T-helper 1 cell treated with Interleukin-12 subunit alpha and Interleukin-12 subunit beta and Interleukin-4 antibody, amounts not matched to agents 30 ng/mL and 1 ng/mL, for 36 hours (primary cell): ENCODE data around the gene SLC9A9. TPM values are rescaled to one million over a fixed set of nuclear protein-coding genes. Genes with fewer than 3 reads are reported as not detected.

Experiments
- intact Hi-C: fragments of 100-400 bp; cut with micrococcal nuclease; formaldehyde crosslinking; loops from one replicate; pipeline ENCODE4 v1.15.1; 2024
- total RNA-seq: library from RNA; stranded (reverse); gene quantifications from 2 replicates; pipeline ENCODE4 v1.2.3, GENCODE V29; 2022

Gene SLC9A9
- total RNA-seq, 1 donor from 2014 or later: 19.3 TPM

GRCh38 chr3:143428294-143428693 lies 420.0 kb downstream of the SLC9A9 start:
- intact Hi-C loops: no loop called here

GRCh38 chr3:143427631-143428030 lies 420.6 kb downstream of the SLC9A9 start:
- intact Hi-C loops: no loop called here

GRCh38 chr3:143424874-143425273 lies 423.4 kb downstream of the SLC9A9 start:
- intact Hi-C loops: no loop called here

- intact Hi-C loops: no loop called here
Observed at GRCh38 chr3:143421556-143421955, 426.7 kb downstream of the SLC9A9 start.

- intact Hi-C loops: no loop called here
Observed at GRCh38 chr3:143419611-143420010, 428.7 kb downstream of the SLC9A9 start.

GRCh38 chr3:143418391-143418790 lies 429.9 kb downstream of the SLC9A9 start:
- intact Hi-C loops: no loop called here

- intact Hi-C loops: no loop called here
Observed at GRCh38 chr3:143416229-143416628, 432.0 kb downstream of the SLC9A9 start.

- intact Hi-C loops: no loop called here
Observed at GRCh38 chr3:143414571-143415253, 433.6 kb downstream of the SLC9A9 start.

GRCh38 chr3:143413372-143413771 lies 434.9 kb downstream of the SLC9A9 start:
- intact Hi-C loops: no loop called here

GRCh38 chr3:143412084-143412483 lies 436.2 kb downstream of the SLC9A9 start:
- intact Hi-C loops: no loop called here

- intact Hi-C loops: no loop called here
Observed at GRCh38 chr3:143410259-143410658, 438.0 kb downstream of the SLC9A9 start.

GRCh38 chr3:143408771-143409170 lies 439.5 kb downstream of the SLC9A9 start:
- intact Hi-C loops: no loop called here

GRCh38 chr3:143402602-143403001 lies 445.7 kb downstream of the SLC9A9 start:
- intact Hi-C loops: no loop called here

- intact Hi-C loops: no loop called here
Observed at GRCh38 chr3:143396790-143397189, 451.5 kb downstream of the SLC9A9 start.

- intact Hi-C loops: no loop called here
Observed at GRCh38 chr3:143389388-143389787, 458.9 kb downstream of the SLC9A9 start.

GRCh38 chr3:143387425-143387824 lies 460.8 kb downstream of the SLC9A9 start:
- intact Hi-C loops: no loop called here

- intact Hi-C loops: no loop called here
Observed at GRCh38 chr3:143384076-143384475, 464.2 kb downstream of the SLC9A9 start.

- intact Hi-C loops: no loop called here
Observed at GRCh38 chr3:143383421-143383820, 464.8 kb downstream of the SLC9A9 start.

- intact Hi-C loops: no loop called here
Observed at GRCh38 chr3:143382816-143383215, 465.5 kb downstream of the SLC9A9 start.

- intact Hi-C loops: no loop called here
Observed at GRCh38 chr3:143380449-143380848, 467.8 kb downstream of the SLC9A9 start.

- intact Hi-C loops: no loop called here
Observed at GRCh38 chr3:143375698-143376097, 472.6 kb downstream of the SLC9A9 start.

GRCh38 chr3:143367171-143367570 lies 481.1 kb downstream of the SLC9A9 start:
- intact Hi-C loops: no loop called here

GRCh38 chr3:143366672-143367071 lies 481.6 kb downstream of the SLC9A9 start:
- intact Hi-C loops: no loop called here

- intact Hi-C loops: no loop called here
Observed at GRCh38 chr3:143363949-143364348, 484.3 kb downstream of the SLC9A9 start.
